HepG2 (cell line): ENCODE measurements around the gene FGGY. TPM values are rescaled to one million over a fixed set of nuclear protein-coding genes. Genes with fewer than 3 reads are reported as not detected.

Experiments used
- ATAC-seq: fragments of 200-7000 bp; cut with Tn5 transposase; 3 replicates; pipeline ENCODE4 v1.9.1; 2020; ENCODE audit warnings: mild to moderate bottlenecking, moderate library complexity
- BruUV-seq: library from RNA; stranded (reverse); fragments of 400-500 nt; replicated peaks from 2 replicates; lab custom pipeline; 2021; lab: Mats Ljungman, UMichigan
- CTCF ChIA-PET: fragments of 300-600 bp; formaldehyde crosslinking; extraction: SDS; loops from one replicate; lab custom pipeline; 2021; ENCODE audit warnings: low total read pairs, inconsistent platforms, low intra/inter-chr PET ratio; lab: Yijun Ruan, JAX
- POLR2A ChIA-PET: fragments of 350-600 bp; sonication (Branson Sonifier 250); formaldehyde crosslinking; loops from one replicate; lab custom pipeline; 2020; ENCODE audit warnings: antibody characterized with exemption, inconsistent platforms; lab: Yijun Ruan, JAX
- DNase-seq: peaks from one replicate; pipeline ENCODE4 v3.0.0-alpha.2; 2015; ENCODE audit warnings: low spot score
- FAIRE-seq: peaks from 3 replicates; lab custom pipeline; 2011; peaks lifted over from hg19 to GRCh38; lab: Jason Lieb, UNC
- H2AFZ ChIP-seq: one replicate; pipeline ENCODE4 v1.6.1; 2011; ENCODE audit warnings: low read length, inconsistent platforms
- H3K27ac ChIP-seq: fragments of 300-600 bp; 3 replicates; pipeline ENCODE4 v1.8.0; 2011; ENCODE audit warnings: mixed run types, mild to moderate bottlenecking, mixed read lengths, low read length, inconsistent platforms; ENCODE audit not compliant: insufficient read depth; ENCODE audit errors: extremely low read length
- H3K27me3 ChIP-seq, 2 experiments: fragments of 200-600 bp in 1 of 2; 2 replicates in 1 of 2; 3 replicates in 1 of 2; pipeline versions ENCODE4 v1.6.0 to v1.8.0; 2011; ENCODE audit warnings: low read length in 2 of 2, mild to moderate bottlenecking in 2 of 2, moderate library complexity in 2 of 2, inconsistent platforms in 1 of 2; ENCODE audit not compliant: insufficient read depth in 2 of 2, control insufficient read depth in 1 of 2
- H3K36me3 ChIP-seq, 2 experiments: fragments of 200-600 bp in 1 of 2; replicated peaks in 1 of 2; 2 replicates in 1 of 2; 3 replicates in 1 of 2; pipeline versions ENCODE4 v1.5.1 to v1.8.0; 2011; ENCODE audit warnings: low read length in 2 of 2, inconsistent platforms in 1 of 2; ENCODE audit not compliant: insufficient read depth in 2 of 2, control insufficient read depth in 1 of 2
- H3K4me1 ChIP-seq: 2 replicates; pipeline ENCODE4 v1.5.1; 2012; ENCODE audit warnings: low read length, inconsistent platforms; ENCODE audit not compliant: insufficient read depth
- H3K4me2 ChIP-seq: 2 replicates; pipeline ENCODE4 v1.6.0; 2011; ENCODE audit warnings: low read depth, low read length, inconsistent platforms
- H3K4me3 ChIP-seq, 3 experiments: fragments of 200-600 bp in 1 of 3; sonication (generic), shearing (Covaris generic) in 1 of 3; replicated peaks in 1 of 3; 2 replicates each; pipeline ENCODE4 v1.5.1; 2011 to 2016; ENCODE audit warnings: low read length in 3 of 3, inconsistent platforms in 2 of 3, low read depth in 2 of 3, mild to moderate bottlenecking in 2 of 3, control low read depth in 1 of 3, mixed read lengths in 1 of 3; ENCODE audit not compliant: insufficient read depth in 1 of 3
- H3K79me2 ChIP-seq: one replicate; pipeline ENCODE4 v1.6.1; 2011; ENCODE audit warnings: low read length, inconsistent platforms; ENCODE audit not compliant: insufficient read depth
- H3K9ac ChIP-seq: 2 replicates; pipeline ENCODE4 v1.6.0; 2011; ENCODE audit warnings: mild to moderate bottlenecking, low read depth, low read length, inconsistent platforms; ENCODE audit not compliant: insufficient read depth
- H3K9me3 ChIP-seq: 2 replicates; pipeline ENCODE4 v1.5.1; 2012; ENCODE audit warnings: mild to moderate bottlenecking, low read length
- H4K20me1 ChIP-seq: 2 replicates; pipeline ENCODE4 v1.6.0; 2011; ENCODE audit warnings: inconsistent platforms, mild to moderate bottlenecking, low read length, moderate library complexity; ENCODE audit not compliant: insufficient read depth
- PRDM15 ChIP-seq: sonication (generic); formaldehyde crosslinking; IDR thresholded peaks from 2 replicates; pipeline ENCODE4 v1.4.0; 2020; ENCODE audit warnings: missing genetic modification reagents
- RNF2 ChIP-seq: fragments of 450-650 bp; conservative IDR thresholded peaks from 2 replicates; pipeline ENCODE4 v1.6.1; 2016; ENCODE audit warnings: low read depth
- SALL2 ChIP-seq: sonication (generic); formaldehyde crosslinking; IDR thresholded peaks from 2 replicates; pipeline ENCODE4 v1.8.1; 2023; ENCODE audit warnings: mild to moderate bottlenecking, missing genetic modification reagents, inconsistent platforms
- TFDP1 ChIP-seq: IDR thresholded peaks from 2 replicates; pipeline ENCODE4 v1.6.1; 2016; ENCODE audit warnings: missing compliant biosample characterization, missing genetic modification reagents, borderline replicate concordance
- ZFP82 ChIP-seq: sonication (generic); formaldehyde crosslinking; IDR thresholded peaks from 2 replicates; pipeline ENCODE4 v1.5.1; 2020; ENCODE audit warnings: mild to moderate bottlenecking, missing genetic modification reagents, borderline replicate concordance
- ZNF180 ChIP-seq: sonication (generic); formaldehyde crosslinking; IDR thresholded peaks from 2 replicates; pipeline ENCODE4 v1.4.0; 2020; ENCODE audit warnings: low read depth, missing genetic modification reagents, borderline replicate concordance
- ZNF234 ChIP-seq: sonication (generic); formaldehyde crosslinking; conservative IDR thresholded peaks from 2 replicates; pipeline ENCODE4 v1.5.1; 2020; ENCODE audit warnings: mild to moderate bottlenecking, missing genetic modification reagents
- ZNF256 ChIP-seq: sonication (generic); formaldehyde crosslinking; conservative IDR thresholded peaks from 2 replicates; pipeline ENCODE4 v1.4.0; 2020; ENCODE audit warnings: missing genetic modification reagents
- ZNF280D ChIP-seq: sonication (generic); formaldehyde crosslinking; IDR thresholded peaks from 2 replicates; pipeline ENCODE4 v1.5.1; 2020; ENCODE audit warnings: mild to moderate bottlenecking, missing genetic modification reagents
- ZNF543 ChIP-seq: sonication (generic); formaldehyde crosslinking; IDR thresholded peaks from 2 replicates; pipeline ENCODE4 v1.4.0; 2020; ENCODE audit warnings: mild to moderate bottlenecking, missing genetic modification reagents
- ZNF564 ChIP-seq: sonication (generic); formaldehyde crosslinking; IDR thresholded peaks from 2 replicates; pipeline ENCODE4 v1.8.1; 2023; ENCODE audit warnings: mild to moderate bottlenecking, missing genetic modification reagents
- ZNF597 ChIP-seq: sonication (generic); formaldehyde crosslinking; IDR thresholded peaks from 2 replicates; pipeline ENCODE4 v1.5.0; 2020; ENCODE audit warnings: missing genetic modification reagents
- ZNF614 ChIP-seq: IDR thresholded peaks from 2 replicates; pipeline ENCODE4 v1.6.1; 2018; ENCODE audit warnings: missing biosample characterization, missing genetic modification reagents, inconsistent platforms, borderline replicate concordance
- ZNF660 ChIP-seq: sonication (generic); formaldehyde crosslinking; IDR thresholded peaks from 2 replicates; pipeline ENCODE4 v1.5.1; 2020; ENCODE audit warnings: mild to moderate bottlenecking, low read depth, missing genetic modification reagents, borderline replicate concordance
- ZSCAN31 ChIP-seq: sonication (generic); formaldehyde crosslinking; IDR thresholded peaks from 2 replicates; pipeline ENCODE4 v1.5.0; 2020; ENCODE audit warnings: low read depth, mild to moderate bottlenecking, missing genetic modification reagents
- WGBS: methylation state at CpG from one replicate; pipeline ENCODE4 v1.1.6; 2017; ENCODE audit warnings: low lambda C conversion rate; 5-methylcytosine and 5-hydroxymethylcytosine counted together
- in situ Hi-C: cut with HindIII; loops from 2 replicates; pipeline ENCODE4 v1.10.0; 2017; ENCODE audit warnings: low pct_unique_long_range_greater_than_20kb; ENCODE audit not compliant: extremely low pct_ligation_motif_present
- intact Hi-C: fragments of 100-400 bp; cut with micrococcal nuclease; formaldehyde crosslinking; loops from one replicate; pipeline ENCODE4 v1.10.0; 2022; ENCODE audit not compliant: unreplicated experiment
- polyA plus RNA-seq, 8 experiments: library from polyadenylated mRNA; depleted of rRNA in 3 of 8; stranded (reverse) in 7 of 8; unstranded in 1 of 8; fragments of >200 nt; fragmentation: Illumina TruSeq in 4 of 8; extraction: Trizol in 4 of 8; gene quantifications; 2 replicates each; pipeline versions ENCODE4 v1.2.1 to v1.2.3, GENCODE V29; 2011 to 2016; ENCODE audit warnings: low read depth in 4 of 8, missing spikeins in 1 of 8, mixed read lengths in 1 of 8; ENCODE audit not compliant: insufficient read depth in 1 of 8
- total RNA-seq, 5 experiments: library from RNA; depleted of rRNA; stranded (reverse); fragments of >200 nt; fragmentation: Illumina TruSeq; extraction: Trizol; gene quantifications; 2 replicates each; pipeline ENCODE4 v1.2.3, GENCODE V29; 2016; ENCODE audit warnings: low read depth in 1 of 5

FGGY gene
- total and polyA plus RNA-seq, 2 of the 13 experiments (the other 11 are each of a cell fraction or from before 2014, with no cell fraction given), result 15.7 to 27.5 TPM

GRCh38 chr1:59266180-59266926 lies 30.5 kb upstream of the FGGY start:
- no TSS peak for BruUV-seq
- 53% methylated on average over 4 of the region's 4 CpGs for WGBS
- Histone ChIP-seq H3K36me3 (no peaks in the 10 kb centered on the region), H4K20me1 (no peaks in the 10 kb centered on the region), H3K4me2 (no peak overlapping the region), H3K4me3 (no peak overlapping the region), H3K4me1 (no peaks in the 10 kb centered on the region), H3K79me2 (no peaks in the 10 kb centered on the region), H3K9ac (no peak overlapping the region), H3K27ac (no peak overlapping the region), H3K9me3 (no peaks in the 10 kb centered on the region), H2AFZ (no peak overlapping the region), H3K27me3 (peaks cover 0 to 16% of the 10 kb centered on the region in 2 experiments; a peak in 1 of 5 replicates)
- in situ Hi-C loops (no loop called here), intact Hi-C loops (no loop called here)
- POLR2A ChIA-PET, result no interaction called here
- CTCF ChIA-PET, result no interaction called here
- no peak for DNase-seq
- ATAC-seq, result no peak
- no peak for FAIRE-seq
- no peak for TF ChIP-seq ZNF597 (CRISPR knock-in tag)
- TF ChIP-seq ZNF180, result no peak
- TF ChIP-seq RNF2, result no peak
- no peak for TF ChIP-seq SALL2 (CRISPR knock-in tag)
- TF ChIP-seq ZNF543, result no peak
- no peak for TF ChIP-seq ZNF256 (CRISPR knock-in tag)
- no peak for TF ChIP-seq PRDM15
- TF ChIP-seq ZFP82 (CRISPR knock-in tag), result no peak
- TF ChIP-seq ZSCAN31, result no peak
- no peak for TF ChIP-seq ZNF660 (CRISPR knock-in tag)
- TF ChIP-seq ZNF564 (CRISPR knock-in tag), result no peak
- no peak for TF ChIP-seq ZNF280D
- no peak for TF ChIP-seq TFDP1 (CRISPR knock-in tag)
- no peak for TF ChIP-seq ZNF614 (CRISPR knock-in tag)
- TF ChIP-seq ZNF234, result no peak
